Measurements from ENCODE around the gene PDE11A.

PDE11A gene

DNA sequence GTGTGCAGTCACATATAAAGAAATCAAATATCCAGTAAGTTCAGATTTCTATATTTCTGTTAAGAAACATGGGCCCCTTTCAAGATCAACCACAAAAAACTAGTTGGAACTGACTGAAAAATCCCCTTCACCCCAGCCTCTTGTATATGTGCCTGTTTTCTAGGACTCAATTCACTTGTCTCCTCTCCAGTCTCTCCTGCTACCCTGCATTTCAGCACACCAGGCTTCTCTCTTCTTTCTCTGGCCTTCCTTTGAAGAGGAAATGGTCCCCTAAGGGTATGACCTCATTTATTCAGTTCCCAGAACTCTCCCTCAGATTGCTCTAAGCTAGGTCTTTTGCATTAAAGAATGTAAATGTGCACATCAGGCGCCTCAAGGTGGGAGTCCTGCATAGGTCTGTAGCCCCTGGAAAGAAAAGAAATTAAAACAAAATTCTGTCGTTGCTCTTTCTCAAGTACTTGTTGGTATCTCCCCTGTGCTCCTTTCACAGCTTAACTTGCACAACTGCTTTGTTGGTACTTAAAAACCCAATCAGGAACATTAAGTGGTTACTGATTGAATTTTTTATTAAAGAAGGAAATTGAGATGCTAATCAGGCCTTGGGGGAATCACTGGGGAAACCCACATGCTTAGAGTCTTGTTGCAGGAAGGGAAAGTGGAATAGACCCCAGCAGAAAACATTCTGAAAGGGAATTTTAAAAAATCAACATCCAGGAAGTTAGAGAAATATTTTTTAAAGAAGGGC lies 401.6 kb downstream of the PDE11A start:
- peak; percentile 20 for DNase-seq (ENCODE audit: low read depth, low spot score)

DNA sequence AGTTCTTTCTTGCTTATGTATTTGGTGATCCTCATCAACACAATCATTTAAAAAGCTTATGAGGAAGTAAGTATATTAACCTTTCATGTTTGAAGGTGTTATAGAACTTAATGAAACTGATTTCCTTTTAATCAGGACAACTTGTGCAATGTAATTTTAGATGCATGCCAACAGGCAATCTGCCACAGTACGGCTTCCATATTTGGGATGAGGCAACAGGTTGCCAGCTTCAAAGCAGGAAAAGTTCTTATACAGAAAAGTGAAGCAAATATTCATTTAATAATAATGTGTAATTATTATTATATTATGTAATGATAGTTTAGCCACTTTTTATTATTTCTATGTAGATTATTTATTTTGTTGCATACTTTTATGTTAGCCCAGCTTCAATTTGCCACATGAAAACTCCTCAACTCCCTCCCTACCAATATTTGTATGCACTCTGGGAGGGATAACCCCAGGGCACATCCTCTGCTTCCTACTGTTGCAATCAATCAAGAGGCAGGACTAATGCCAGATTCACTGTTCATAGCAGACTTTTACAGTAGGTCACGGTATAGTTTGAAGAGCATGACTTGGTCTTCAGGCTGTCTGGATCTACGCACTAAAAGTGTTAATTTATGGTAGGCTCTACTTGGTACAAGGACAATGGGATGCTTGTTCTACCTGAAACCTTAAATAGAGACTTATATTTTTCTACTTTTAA lies 402.8 kb downstream of the PDE11A start:
- DNase-seq (ENCODE audit: low read depth, low spot score) = no peak

DNA sequence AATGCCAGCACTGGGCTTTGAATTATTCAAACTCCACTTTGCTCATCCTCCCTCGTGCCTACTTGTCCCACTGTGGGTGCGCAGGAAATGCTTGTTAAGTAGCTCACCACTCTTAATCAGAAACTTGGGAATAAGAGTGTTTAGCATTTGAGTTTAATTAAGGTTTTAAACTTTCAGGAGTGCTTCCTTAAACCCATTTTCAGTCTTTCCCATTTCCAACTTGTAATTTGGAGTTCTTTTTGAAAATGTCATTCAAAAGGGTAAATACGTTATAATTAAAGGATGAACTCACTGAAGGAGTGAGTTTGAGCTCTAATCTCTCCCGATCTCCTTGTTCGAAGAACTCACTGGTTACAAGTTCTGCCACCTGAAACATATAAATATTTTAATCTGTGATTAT lies 403.4 kb downstream of the PDE11A start:
- no peak for DNase-seq (ENCODE audit: low read depth, low spot score)

DNA sequence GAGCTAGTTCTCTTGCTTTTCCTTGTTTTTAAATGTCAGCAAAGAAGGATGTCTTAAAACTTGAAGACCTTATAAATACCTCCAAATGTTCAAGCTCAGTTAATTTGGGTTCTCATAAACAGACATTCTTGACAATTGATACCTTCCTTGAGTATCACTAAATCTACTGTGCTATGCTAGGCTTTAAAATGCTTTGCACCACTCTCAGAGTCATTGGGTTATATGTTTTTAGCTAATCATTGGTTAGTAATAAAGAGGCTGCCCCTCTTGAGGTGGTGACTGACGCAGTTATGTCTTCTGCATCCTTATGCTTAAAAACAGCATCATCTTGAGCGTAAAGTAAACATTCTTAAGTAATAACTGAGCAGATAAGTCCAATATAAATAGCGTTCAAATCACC lies 404.0 kb downstream of the PDE11A start:
- no peak for DNase-seq (ENCODE audit: low read depth, low spot score)

DNA sequence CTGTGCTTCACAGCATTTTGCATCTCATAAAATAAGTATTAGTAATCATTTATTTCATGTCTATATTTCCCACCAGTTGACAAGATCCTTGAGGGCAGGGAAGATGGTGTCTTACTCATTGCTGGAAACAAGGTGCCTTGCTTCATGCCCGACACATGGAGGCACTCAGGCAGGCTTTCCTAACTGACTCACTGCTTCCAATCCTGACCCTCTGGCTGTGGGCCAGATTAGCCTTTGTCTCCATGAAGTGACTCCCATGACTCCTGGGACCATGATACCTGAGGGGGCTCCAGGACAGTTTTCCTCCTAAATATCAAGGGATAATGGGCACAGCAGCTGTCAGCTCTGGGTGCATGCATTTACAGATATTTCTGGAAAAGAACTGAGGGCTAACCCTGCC lies 405.0 kb downstream of the PDE11A start:
- no peak for DNase-seq (ENCODE audit: low read depth, low spot score)

DNA sequence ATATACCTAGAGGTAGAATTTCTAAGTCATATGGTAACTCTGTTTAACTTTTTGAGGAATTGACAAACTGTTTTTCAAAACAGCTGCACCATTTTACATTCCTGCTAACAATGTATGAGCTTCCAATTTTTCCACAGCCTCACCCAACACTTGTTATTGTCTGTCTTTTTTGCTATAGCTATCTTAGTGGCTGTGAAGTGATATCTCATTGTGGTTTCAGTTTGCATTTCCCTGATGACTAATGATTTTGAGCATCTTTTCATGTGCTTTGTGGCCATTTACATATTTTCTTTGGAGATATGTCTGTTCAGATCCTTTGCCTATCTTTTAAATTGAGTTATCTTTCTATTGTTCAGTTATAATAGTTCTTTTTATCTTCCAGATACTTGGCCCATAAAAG lies 406.2 kb downstream of the PDE11A start:
- no peak for DNase-seq (ENCODE audit: low read depth, low spot score)

DNA sequence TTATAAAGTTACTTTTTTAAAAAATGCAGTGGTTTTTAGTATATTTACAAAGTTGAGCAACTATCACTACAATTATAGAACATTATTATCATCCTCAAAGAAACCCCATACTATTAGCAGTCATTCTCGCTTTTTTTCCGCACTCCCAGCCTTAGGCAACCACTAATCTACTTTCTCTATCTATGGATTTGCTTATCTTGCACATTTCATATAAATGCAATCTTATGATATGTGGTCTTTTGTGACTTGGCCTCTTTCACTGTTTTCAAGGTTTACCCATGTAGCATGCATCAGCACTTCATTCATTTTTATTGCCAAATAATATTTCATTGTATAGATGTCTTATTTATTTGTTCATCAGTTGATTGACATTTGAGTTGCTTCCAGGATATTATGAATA lies 406.6 kb downstream of the PDE11A start:
- DNase-seq (ENCODE audit: low read depth, low spot score) = no peak

DNA sequence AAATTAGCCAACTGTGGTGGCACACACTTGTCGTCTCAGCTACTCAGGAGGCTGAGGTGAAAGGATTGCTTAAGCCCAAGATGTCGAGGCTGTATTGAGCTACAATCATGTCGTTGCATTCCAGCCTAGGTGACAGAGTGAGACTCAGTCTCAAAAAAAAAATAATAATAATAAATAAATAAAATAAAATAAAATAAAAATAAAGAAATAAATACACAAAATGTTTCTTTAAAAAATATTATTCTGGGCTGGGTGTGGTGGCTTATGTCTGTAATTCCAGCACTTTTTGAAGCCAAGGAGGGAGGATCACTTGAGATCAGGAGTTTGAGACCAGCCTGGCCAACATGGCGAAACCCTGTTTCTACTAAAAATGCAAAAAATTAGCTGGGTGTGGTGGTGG lies 407.2 kb downstream of the PDE11A start:
- no peak for DNase-seq (ENCODE audit: low read depth, low spot score)

DNA sequence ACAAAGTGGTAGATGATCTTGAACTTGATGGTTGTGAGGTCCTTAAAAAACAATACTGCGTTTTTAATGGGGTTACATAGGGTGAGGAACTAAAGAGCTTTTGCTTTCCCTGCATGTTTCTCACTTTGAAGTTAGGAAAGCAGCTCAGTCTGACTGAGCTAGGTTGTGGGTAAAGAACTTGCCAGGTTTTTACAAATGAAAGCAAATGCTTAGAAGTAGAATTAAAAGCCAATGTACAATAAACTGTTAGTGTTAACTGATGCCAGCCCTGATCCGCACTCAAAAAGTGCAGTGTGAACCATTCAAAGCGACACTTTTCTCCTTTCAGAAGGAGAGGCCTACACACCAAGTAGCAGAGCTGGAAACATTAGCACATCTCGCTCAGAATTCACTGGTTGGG lies 409.7 kb downstream of the PDE11A start:
- no peak for DNase-seq (ENCODE audit: low read depth, low spot score)

DNA sequence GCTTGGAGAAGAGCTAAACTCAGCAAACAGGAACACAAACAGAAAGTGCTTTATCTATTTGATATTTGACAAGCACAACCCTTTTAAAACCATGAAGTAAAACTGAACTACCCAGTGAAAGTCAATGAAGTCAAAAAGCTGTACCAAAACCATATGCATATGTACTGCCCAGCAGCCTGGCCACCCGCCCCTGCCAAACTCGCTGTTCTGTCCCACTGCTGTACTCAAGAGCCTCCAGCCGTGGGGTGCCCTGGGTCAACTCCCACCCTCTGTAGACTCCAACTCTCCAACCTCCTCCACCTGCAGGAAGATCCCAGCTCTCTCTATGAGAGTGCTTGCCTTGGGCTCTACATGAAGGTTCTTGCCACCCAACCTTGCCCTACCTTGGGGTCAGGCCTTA lies 411.8 kb downstream of the PDE11A start:
- DNase-seq (ENCODE audit: low read depth, low spot score) = no peak

DNA sequence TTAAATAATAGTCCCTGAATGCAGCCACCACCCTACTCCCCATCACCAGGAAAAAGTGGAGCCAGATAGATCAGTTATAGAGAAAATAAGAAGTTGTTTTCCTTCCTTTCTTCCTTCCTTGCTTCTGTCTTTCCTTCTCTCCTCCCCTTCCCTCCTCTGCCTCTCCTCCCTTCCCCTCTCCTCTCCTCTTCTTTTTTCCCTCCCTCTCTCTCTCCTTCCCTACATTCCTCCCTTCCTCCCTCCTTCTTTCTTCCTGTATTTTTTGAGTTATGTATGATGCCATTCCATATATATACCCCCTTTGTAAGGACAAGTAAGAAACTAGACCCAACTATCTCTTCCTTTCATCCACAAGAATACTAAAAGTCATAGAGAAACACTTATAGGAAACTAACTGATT lies 414.3 kb downstream of the PDE11A start:
- no peak for DNase-seq (ENCODE audit: low read depth, low spot score)

DNA sequence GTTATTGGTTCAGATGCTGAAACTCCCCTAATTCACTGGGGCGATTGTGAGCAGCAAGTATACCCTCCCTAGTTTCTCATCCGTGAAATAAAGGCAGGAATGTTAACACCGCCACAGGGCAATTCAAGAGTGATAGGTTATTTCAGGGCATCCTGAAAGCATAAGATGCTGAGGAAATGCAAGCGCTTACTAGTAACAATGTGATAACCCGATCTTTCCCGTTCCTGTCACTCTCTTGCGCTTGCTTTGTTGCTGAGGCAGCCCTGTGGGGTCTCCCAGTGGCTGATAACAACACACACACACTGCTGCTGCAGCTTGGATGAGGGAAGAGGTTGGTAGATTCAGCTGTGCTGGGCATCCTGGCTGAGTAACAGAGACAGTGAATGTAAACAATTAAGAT lies 420.7 kb downstream of the PDE11A start:
- DNase-seq (ENCODE audit: low read depth, low spot score) = peak; percentile 25

DNA sequence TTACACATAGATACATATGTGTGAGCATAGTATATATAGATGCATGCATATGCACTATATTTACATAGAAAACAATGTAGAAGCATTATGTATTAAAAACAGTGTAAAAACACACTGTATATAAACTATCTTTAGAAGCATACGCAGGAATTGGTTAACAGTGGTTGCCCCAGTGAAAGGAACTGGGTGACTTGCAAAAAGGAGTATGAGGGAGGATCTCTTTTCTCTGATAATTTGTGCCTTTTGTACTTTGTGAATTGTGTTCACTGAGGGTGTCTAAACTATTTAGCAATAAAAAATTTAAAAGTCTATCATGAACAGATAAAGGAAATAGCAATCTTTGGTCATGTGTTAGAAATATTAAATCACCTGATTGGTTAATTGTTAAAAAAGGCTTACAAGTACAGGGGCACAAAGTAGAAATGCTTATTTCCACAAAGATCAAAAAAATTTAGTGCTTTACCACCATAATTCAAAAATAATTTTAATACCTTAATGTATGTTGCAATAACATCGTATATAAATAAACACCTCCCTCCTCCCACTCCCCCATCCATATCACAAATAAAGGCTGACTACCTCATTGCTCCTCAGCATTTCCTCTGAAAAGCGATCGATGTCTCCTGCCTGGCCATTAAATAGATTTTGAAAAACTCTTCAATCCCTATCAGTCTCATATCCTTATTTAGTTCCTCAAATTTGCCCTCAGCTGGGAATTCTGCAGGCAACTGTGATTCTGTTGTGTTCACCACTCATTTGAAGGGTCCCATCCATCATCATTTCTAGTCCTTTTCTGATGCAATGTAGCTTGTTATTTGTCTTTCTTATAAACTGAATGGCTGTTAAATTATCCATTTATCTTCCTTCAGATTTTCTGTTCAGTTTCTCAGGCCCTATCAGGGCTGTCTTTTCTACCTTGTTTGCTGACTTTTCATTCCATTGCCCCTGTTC lies 422.7 kb downstream of the PDE11A start:
- DNase-seq (ENCODE audit: low read depth, low spot score) = no peak

DNA sequence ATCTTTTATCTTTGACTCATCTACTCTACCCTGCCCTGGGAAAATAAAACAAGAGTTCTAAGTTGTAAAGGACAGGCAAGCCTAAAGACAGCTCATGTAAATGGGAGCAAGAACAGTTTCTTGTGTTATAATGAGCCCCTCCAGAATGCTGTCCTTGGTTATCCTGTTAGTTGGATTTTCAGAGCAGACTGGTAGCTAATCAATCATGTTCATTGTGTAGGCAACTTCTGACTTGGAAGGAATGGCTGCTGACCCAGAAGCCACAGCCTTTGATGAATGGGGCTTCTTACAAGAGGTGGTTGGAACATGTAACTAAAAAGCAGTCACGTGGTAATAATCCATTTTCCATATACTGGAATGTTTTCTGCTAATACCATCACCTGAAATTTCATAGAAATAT lies 425.8 kb downstream of the PDE11A start:
- no peak for DNase-seq (ENCODE audit: low read depth, low spot score)

DNA sequence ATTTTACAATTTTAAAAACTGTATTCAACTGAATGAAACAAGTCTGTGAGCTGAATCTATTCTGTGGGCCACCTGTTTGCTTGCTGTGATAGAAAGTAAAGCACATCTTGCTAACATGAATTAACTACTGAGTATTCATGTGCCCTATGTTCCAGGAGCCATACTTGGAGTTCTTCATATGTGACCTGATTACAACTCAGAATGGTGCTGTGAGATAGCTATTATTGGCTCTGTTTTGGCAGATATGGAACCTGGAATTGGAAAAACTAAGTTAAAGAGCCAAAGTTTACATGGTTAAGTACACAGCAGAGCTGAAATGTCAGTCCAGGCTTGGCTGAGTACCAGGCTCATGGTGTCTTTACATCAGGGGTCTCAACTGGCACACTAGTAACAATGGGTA lies 426.3 kb downstream of the PDE11A start:
- no peak for DNase-seq (ENCODE audit: low read depth, low spot score)

DNA sequence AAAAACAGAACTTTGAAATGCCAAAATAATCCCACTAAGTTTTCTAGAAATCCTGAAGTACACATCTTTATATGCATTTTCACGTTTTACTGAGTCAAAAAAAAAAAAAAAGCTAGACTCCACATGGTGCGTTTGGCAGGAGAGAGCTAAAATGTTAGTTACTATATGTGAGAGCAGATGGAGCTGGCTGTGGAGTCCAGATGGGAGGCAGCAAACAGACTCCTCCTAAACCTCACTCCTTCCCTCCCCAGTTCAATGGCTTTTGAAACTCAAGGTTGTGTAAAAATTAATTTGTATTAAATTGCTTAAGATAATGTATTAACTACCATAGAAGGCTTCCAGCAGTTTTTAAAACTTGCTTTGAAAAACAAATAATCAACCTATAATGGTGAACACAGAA lies 431.2 kb downstream of the PDE11A start:
- DNase-seq (ENCODE audit: low read depth, low spot score) = no peak

DNA sequence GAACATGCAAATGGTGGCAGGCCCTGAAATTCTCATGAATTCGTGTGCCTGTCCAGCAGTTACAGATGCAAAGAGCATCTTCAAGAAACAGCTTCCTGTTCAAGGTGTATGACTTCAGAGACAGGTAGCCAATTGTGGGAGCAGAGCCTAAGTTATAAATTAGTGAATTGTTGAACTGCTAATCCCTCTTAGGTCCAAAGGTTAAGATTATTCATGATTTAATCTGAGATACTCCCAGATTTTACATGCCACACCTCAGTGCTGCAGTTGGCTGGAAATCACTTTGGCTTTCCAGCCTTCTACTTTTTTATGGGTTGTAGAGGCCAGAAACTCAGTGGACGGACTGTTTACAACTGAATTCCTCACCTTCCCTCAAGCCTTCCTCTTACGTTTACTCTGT lies 432.2 kb downstream of the PDE11A start:
- no peak for DNase-seq (ENCODE audit: low read depth, low spot score)

DNA sequence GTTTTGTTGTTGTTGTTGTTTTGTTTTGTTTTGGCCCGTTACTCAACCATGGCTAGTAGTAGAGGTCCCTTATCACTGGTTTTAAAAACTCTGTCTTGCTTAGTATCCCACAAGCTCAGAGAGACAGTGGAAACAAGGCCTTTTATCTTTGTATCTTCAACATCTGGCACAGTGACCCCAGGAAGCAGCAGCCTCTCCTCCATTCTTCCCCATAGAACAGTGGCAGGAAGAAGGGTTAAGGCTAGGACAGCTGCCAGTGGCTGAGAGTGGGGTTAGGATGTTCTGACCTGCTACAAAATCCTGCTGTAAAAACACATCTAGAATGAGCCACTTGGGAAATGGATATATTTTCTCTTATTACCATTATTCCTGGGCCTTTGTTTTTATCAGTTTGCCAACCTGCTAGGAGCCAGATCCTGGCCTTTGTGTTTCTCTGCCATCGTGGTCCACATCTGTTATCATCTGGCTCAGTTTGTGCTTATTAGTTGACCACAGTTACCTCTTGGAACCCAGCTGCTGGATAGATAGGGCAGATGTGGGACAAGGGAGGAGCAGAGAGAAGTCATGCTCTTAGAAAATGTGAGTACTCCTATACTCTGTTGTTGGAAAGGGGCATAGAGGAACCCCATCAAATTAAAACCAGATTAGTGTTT lies 433.2 kb downstream of the PDE11A start:
- DNase-seq (ENCODE audit: low read depth, low spot score) = no peak

DNA sequence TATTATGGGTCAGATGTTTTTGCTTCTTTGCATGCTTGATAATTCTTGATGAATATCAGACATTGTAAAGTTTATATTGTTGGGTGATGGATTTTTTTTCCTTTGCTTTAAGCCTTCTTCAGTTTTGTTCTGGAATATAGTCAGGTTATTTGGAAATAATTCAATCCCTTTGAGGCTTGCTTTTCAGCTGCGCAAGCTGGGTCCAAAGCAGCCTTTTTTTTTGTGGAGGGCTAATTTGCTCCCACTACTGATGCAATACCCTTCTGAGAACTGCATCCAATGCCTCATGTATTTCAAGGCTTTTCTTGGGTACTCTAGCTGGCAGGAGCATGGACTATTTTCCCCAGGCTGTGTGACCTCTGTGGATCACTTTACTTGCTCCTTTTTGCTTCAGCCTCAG lies 434.1 kb downstream of the PDE11A start:
- no peak for DNase-seq (ENCODE audit: low read depth, low spot score)

DNA sequence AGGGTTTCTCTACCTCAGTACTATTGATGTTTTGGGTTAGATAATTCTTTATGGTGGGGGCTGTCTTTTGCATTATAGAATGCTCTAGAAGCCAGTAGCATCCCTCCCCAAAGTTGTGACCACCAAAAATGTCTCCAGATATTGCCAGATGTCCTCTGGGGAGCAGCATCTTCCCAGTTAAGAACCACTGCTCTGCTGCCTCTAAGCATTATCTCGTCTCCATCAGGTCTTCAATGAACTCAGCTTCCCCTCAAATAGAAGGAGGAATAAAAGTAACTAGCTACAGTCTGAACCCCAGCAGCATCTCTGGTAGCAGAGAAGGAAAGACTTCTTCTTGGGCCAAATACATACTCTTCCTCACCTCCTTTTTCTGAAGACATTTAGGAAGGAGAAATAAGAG lies 435.9 kb downstream of the PDE11A start:
- DNase-seq (ENCODE audit: low read depth, low spot score) = no peak

DNA sequence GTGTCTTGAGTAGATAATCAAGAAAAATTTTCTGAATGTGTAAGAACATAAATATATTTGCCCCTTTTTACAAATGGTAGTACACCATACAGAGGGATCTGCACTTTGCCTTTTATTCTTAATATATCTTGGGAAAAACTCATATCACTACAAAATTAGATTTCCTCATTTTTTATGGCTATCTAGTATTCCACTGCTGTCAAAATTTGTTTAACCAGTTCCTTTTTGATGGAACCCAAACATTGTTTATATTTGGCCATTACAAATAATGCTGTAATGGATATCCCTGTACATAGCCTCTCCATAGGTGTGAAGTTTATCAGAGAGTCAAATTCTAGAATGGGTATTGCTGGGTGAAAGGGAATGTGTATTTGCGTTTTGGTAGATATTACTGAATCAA lies 436.9 kb downstream of the PDE11A start:
- DNase-seq (ENCODE audit: low read depth, low spot score) = no peak

DNA sequence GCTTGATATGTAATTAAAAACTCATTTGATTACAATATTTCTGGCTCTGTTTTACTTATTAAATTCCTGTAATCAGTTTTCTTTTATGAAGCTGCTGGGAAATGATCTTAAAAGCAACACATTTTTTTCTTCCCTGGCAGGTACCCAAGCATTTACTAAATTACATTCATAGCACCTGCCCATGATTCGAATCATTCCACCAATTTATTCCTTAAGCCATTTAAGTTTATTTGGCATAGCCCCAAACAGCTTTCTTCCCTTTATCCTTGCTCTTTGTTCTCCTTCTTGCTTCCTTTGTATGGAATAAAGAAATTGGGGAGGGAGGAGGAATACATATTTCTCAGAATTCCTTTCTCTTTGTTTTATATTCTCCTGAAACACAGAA lies 438.7 kb downstream of the PDE11A start:
- no peak for DNase-seq (ENCODE audit: low read depth, low spot score)

Data from iPS DF 19.7 (cell line).